Prostate gland (tissue), 2 donors: ENCODE data around the gene ANTXR1. TPM values are rescaled to one million over a fixed set of nuclear protein-coding genes. Genes with fewer than 3 reads are reported as not detected.

Experiments
- DNase-seq: peaks from one replicate; pipeline ENCODE4 v3.0.0-alpha.2; 2019; ENCODE audit warnings: low spot score
- H3K27ac ChIP-seq, 2 donors: fragments of 200-600 bp; sonication (generic); 2 replicates each; pipeline ENCODE4 v1.5.1; 2017 to 2019
- H3K27me3 ChIP-seq: fragments of 200-600 bp; sonication (generic); replicated peaks from 2 replicates; pipeline ENCODE4 v1.5.1; 2019; ENCODE audit not compliant: insufficient read depth
- H3K36me3 ChIP-seq, 2 donors: fragments of 200-600 bp; sonication (generic); 1 replicate in 1 of 2; 2 replicates in 1 of 2; pipeline versions ENCODE4 v1.5.1 to v1.8.1; 2017 to 2019
- H3K4me1 ChIP-seq: fragments of 200-600 bp; sonication (generic); replicated peaks from 2 replicates; pipeline ENCODE4 v1.5.1; 2019
- H3K4me3 ChIP-seq, 2 donors: fragments of 200-600 bp; sonication (generic); 2 replicates each; pipeline ENCODE4 v1.5.1; 2017 to 2019
- H3K9me3 ChIP-seq: fragments of 200-600 bp; sonication (generic); 2 replicates; pipeline ENCODE4 v1.5.1; 2017
- POLR2A ChIP-seq: fragments of 450-650 bp; IDR thresholded peaks from one replicate; pipeline ENCODE4 v1.6.1; 2016; ENCODE audit warnings: antibody characterized with exemption, mild to moderate bottlenecking
- POLR2AphosphoS5 ChIP-seq: sonication (generic); formaldehyde crosslinking; IDR thresholded peaks from one replicate; pipeline ENCODE4 v1.6.1; 2017; ENCODE audit warnings: antibody characterized with exemption
- WGBS: methylation state at CpG from one replicate; pipeline ENCODE4 v1.1.5; 2018; 5-methylcytosine and 5-hydroxymethylcytosine counted together
- intact Hi-C: fragments of 100-400 bp; cut with DNase I; formaldehyde crosslinking; loops from one replicate; pipeline ENCODE4 v1.14.2; 2022
- total RNA-seq, 2 donors: library from RNA; depleted of rRNA; stranded (reverse); fragments of >200 nt; gene quantifications; one replicate each; pipeline ENCODE4 v1.1.0, GENCODE V29; 2016
- TF ChIP-seq, protein P1 (sequence below), 4 experiments: fragments of 200-600 bp in 2 of 4; fragments of 450-650 bp in 2 of 4; sonication (generic) in 2 of 4; IDR thresholded peaks; 1 replicate in 3 of 4; 2 replicates in 1 of 4; pipeline ENCODE4 v1.5.1; 2016 to 2019; ENCODE audit warnings: antibody characterized with exemption in 4 of 4, mild to moderate bottlenecking in 2 of 4, moderate library complexity in 2 of 4

Gene ANTXR1
- total RNA-seq, 2 donors from 2014 or later, result 25.8 to 48.7 TPM

GRCh38 chr2:69131452-69131851 lies 118.5 kb downstream of the ANTXR1 start:
- TF ChIP-seq POLR2AphosphoS5, result no peak
- no peak for TF ChIP-seq POLR2A
- TF ChIP-seq, protein P1, sequence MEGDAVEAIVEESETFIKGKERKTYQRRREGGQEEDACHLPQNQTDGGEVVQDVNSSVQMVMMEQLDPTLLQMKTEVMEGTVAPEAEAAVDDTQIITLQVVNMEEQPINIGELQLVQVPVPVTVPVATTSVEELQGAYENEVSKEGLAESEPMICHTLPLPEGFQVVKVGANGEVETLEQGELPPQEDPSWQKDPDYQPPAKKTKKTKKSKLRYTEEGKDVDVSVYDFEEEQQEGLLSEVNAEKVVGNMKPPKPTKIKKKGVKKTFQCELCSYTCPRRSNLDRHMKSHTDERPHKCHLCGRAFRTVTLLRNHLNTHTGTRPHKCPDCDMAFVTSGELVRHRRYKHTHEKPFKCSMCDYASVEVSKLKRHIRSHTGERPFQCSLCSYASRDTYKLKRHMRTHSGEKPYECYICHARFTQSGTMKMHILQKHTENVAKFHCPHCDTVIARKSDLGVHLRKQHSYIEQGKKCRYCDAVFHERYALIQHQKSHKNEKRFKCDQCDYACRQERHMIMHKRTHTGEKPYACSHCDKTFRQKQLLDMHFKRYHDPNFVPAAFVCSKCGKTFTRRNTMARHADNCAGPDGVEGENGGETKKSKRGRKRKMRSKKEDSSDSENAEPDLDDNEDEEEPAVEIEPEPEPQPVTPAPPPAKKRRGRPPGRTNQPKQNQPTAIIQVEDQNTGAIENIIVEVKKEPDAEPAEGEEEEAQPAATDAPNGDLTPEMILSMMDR (IDR thresholded peaks at IDR 0.05), result no peak
- WGBS, result 97% methylated on average over 6 of the region's 6 CpGs
- no peak overlapping the region for H3K27ac ChIP-seq
- no peaks in the 10 kb centered on the region for H3K4me1 ChIP-seq
- no peaks in the 10 kb centered on the region for H3K9me3 ChIP-seq
- DNase-seq, result no peak
- H3K4me3 ChIP-seq, result no peak overlapping the region
- H3K27me3 ChIP-seq, result no peaks in the 10 kb centered on the region
- intact Hi-C loops, result no loop called here
- no peaks in the 10 kb centered on the region for H3K36me3 ChIP-seq

- TF ChIP-seq, protein P1 (IDR thresholded peaks at IDR 0.05), result no peak
- TF ChIP-seq POLR2AphosphoS5 (no peak), POLR2A (no peak)
- H3K4me1 ChIP-seq, result no peaks in the 10 kb centered on the region
- H3K4me3 ChIP-seq, result no peak overlapping the region
- H3K27ac ChIP-seq, result no peak overlapping the region
- intact Hi-C loops, result no loop called here
- H3K36me3 ChIP-seq, result no peaks in the 10 kb centered on the region
- DNase-seq, result no peak
- H3K27me3 ChIP-seq, result no peaks in the 10 kb centered on the region
- H3K9me3 ChIP-seq, result no peaks in the 10 kb centered on the region
- 51% methylated on average over 4 of the region's 4 CpGs for WGBS
Measured at GRCh38 chr2:69131983-69132675, 119.2 kb downstream of the ANTXR1 start.

- no peaks in the 10 kb centered on the region for H3K9me3 ChIP-seq
- H3K27me3 ChIP-seq, result no peaks in the 10 kb centered on the region
- H3K4me3 ChIP-seq, result no peak overlapping the region
- no peaks in the 10 kb centered on the region for H3K4me1 ChIP-seq
- no peak for DNase-seq
- H3K27ac ChIP-seq, result no peak overlapping the region
- intact Hi-C loops, result no loop called here
- TF ChIP-seq POLR2A (no peak), POLR2AphosphoS5 (no peak)
- TF ChIP-seq, protein P1 (IDR thresholded peaks at IDR 0.05), result no peak
- H3K36me3 ChIP-seq, result no peaks in the 10 kb centered on the region
- 93% methylated on average over 6 of the region's 6 CpGs for WGBS
Measured at GRCh38 chr2:69132960-69133590, 120.1 kb downstream of the ANTXR1 start.

- no peak overlapping the region for H3K27ac ChIP-seq
- 92% methylated on average over 3 of the region's 3 CpGs for WGBS
- DNase-seq, result no peak
- no peaks in the 10 kb centered on the region for H3K27me3 ChIP-seq
- no peaks in the 10 kb centered on the region for H3K36me3 ChIP-seq
- no peaks in the 10 kb centered on the region for H3K9me3 ChIP-seq
- TF ChIP-seq, protein P1 (IDR thresholded peaks at IDR 0.05), result no peak
- TF ChIP-seq POLR2AphosphoS5, result no peak
- no peak for TF ChIP-seq POLR2A
- no peak overlapping the region for H3K4me3 ChIP-seq
- intact Hi-C loops, result no loop called here
- no peaks in the 10 kb centered on the region for H3K4me1 ChIP-seq
Measured at GRCh38 chr2:69133898-69134297, 120.9 kb downstream of the ANTXR1 start.
